ENCODE measurements around the gene C16orf89. TPM values are rescaled to one million over a fixed set of nuclear protein-coding genes. Genes with fewer than 3 reads are reported as not detected.

C16orf89 gene
- total RNA-seq, 1 experiment from 2014 or later, result not detected

DNA sequence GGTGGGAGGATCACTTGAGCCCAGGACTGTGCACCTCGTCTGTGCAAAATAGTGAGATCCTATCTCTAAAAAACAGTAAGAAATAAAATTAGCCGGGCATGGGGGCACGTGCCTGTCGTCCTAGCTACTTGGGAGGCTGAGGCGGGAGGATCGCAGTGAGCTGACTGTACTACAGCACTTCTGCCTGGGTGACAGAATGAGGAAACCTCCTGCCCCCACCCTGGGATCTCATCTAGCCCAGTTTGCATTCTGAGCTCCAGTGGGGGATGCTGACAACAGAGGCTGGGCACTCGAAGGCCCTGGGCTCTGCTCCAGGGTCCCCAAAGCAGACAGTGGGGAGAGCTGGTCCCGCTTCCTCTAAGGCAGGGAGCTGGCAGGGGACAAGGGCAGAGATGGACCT is 39.1 kb downstream of the C16orf89 start:
- Mint-ChIP-seq H3K36me3 (ENCODE audit: insufficient read depth, unreplicated experiment) (no peaks in the 10 kb centered on the region), H3K27ac (ENCODE audit: unreplicated experiment) (no peak overlapping the region), H3K9me3 (ENCODE audit: unreplicated experiment) (no peaks in the 10 kb centered on the region), H3K4me1 (ENCODE audit: low read depth, unreplicated experiment) (no peaks in the 10 kb centered on the region), H3K4me3 (ENCODE audit: unreplicated experiment) (no peak overlapping the region), H3K27me3 (ENCODE audit: insufficient read depth, unreplicated experiment) (no peaks in the 10 kb centered on the region)
- Histone ChIP-seq H3K27me3 (replicated peaks; ENCODE audit: control insufficient read depth, insufficient read depth, low read length) (no peaks in the 10 kb centered on the region), H3K9me3 (no peaks in the 10 kb centered on the region), H3K36me3 (ENCODE audit: control insufficient read depth, insufficient read depth, low read length) (no peaks in the 10 kb centered on the region), H3K4me1 (no peaks in the 10 kb centered on the region), H3K4me3 (ENCODE audit: low read depth, low read length) (no peak overlapping the region)
- CTCF ChIA-PET, result no interaction called here
- intact Hi-C loops (cut with micrococcal nuclease; ENCODE audit: unreplicated experiment), result no loop called here
- no peak for DNase-seq
- POLR2A ChIA-PET, result no interaction called here
- TF ChIP-seq, protein P1, sequence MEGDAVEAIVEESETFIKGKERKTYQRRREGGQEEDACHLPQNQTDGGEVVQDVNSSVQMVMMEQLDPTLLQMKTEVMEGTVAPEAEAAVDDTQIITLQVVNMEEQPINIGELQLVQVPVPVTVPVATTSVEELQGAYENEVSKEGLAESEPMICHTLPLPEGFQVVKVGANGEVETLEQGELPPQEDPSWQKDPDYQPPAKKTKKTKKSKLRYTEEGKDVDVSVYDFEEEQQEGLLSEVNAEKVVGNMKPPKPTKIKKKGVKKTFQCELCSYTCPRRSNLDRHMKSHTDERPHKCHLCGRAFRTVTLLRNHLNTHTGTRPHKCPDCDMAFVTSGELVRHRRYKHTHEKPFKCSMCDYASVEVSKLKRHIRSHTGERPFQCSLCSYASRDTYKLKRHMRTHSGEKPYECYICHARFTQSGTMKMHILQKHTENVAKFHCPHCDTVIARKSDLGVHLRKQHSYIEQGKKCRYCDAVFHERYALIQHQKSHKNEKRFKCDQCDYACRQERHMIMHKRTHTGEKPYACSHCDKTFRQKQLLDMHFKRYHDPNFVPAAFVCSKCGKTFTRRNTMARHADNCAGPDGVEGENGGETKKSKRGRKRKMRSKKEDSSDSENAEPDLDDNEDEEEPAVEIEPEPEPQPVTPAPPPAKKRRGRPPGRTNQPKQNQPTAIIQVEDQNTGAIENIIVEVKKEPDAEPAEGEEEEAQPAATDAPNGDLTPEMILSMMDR (IDR thresholded peaks at IDR 0.05; ENCODE audit: insufficient read depth in 1 of 2, low read depth in 1 of 2, low read length in 1 of 2, severe bottlenecking in 1 of 2, unreplicated experiment in 1 of 2), result no peak
- BruUV-seq (replicated peaks), result no TSS peak

DNA sequence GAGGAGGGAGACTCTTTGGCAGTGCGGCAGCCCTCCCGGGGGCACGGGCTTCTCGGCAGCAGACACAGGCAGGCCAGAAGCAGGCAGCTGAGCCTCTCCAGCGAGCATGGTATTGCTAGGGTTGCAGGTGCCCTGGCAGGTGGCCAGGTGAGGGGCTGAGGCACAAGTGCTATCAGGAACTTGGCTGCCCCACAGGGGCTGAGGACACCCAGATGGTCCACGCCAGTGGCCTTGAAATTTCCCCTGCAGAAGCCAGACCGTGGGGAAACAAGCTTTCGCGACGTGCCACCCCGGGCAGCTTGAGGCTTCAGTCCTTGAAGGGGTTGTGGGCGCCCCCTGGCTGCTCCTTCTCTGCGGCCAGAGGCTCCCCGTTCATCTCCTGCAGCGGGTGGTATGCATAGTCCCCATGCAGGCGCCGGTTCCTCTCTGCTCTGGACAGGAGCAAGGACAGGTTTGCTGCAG is 40.6 kb downstream of the C16orf89 start:
- Histone ChIP-seq H3K4me3 (ENCODE audit: low read depth, low read length) (no peak overlapping the region), H3K36me3 (ENCODE audit: control insufficient read depth, insufficient read depth, low read length) (no peaks in the 10 kb centered on the region), H3K27me3 (replicated peaks; ENCODE audit: control insufficient read depth, insufficient read depth, low read length) (no peaks in the 10 kb centered on the region), H3K9me3 (no peaks in the 10 kb centered on the region), H3K4me1 (no peaks in the 10 kb centered on the region)
- Mint-ChIP-seq H3K4me3 (ENCODE audit: unreplicated experiment) (no peak overlapping the region), H3K36me3 (ENCODE audit: insufficient read depth, unreplicated experiment) (no peaks in the 10 kb centered on the region), H3K4me1 (ENCODE audit: low read depth, unreplicated experiment) (no peaks in the 10 kb centered on the region), H3K9me3 (ENCODE audit: unreplicated experiment) (no peaks in the 10 kb centered on the region), H3K27ac (ENCODE audit: unreplicated experiment) (no peak overlapping the region), H3K27me3 (ENCODE audit: insufficient read depth, unreplicated experiment) (no peaks in the 10 kb centered on the region)
- CTCF ChIA-PET, result interaction anchor here (0.6 kb wide), 1 partner anchor 18 kb away, joined by 3 read pairs; no protein-coding TSS in a partner anchor
- intact Hi-C loops (cut with micrococcal nuclease; ENCODE audit: unreplicated experiment), result no loop called here
- peak in 1 of 2 experiments; percentile 17 for DNase-seq
- BruUV-seq (replicated peaks), result no TSS peak
- TF ChIP-seq, protein P1 (IDR thresholded peaks at IDR 0.05; ENCODE audit: insufficient read depth in 1 of 2, low read depth in 1 of 2, low read length in 1 of 2, severe bottlenecking in 1 of 2, unreplicated experiment in 1 of 2), result peak; percentile 26 to 36
- POLR2A ChIA-PET, result no interaction called here

DNA sequence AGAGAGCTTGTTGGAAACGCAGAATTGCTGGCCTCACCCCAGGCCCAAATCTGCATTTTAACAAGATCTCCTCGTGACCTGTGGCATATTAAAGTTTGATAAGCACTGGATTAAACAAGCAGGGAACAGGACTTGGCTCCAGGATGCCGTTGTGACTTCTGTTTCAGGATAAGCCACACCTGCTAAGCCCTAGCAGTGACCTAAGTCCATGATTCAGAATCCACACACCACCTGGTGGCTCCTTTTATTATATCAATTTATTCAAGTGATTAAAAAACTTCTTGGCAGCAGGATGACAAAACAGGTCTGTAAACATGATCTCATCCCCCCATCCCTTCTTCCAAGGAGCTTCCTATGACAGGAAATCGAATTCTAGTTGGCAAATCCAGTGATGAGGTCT is 41.1 kb downstream of the C16orf89 start:
- CTCF ChIA-PET, result no interaction called here
- no peak overlapping the region for H3K27ac Mint-ChIP-seq (ENCODE audit: unreplicated experiment)
- TF ChIP-seq, protein P1 (IDR thresholded peaks at IDR 0.05; ENCODE audit: insufficient read depth in 1 of 2, low read depth in 1 of 2, low read length in 1 of 2, severe bottlenecking in 1 of 2, unreplicated experiment in 1 of 2), result no peak
- no peaks in the 10 kb centered on the region for H3K9me3 Mint-ChIP-seq (ENCODE audit: unreplicated experiment)
- Histone ChIP-seq H3K36me3 (ENCODE audit: control insufficient read depth, insufficient read depth, low read length) (no peaks in the 10 kb centered on the region), H3K9me3 (no peaks in the 10 kb centered on the region), H3K27me3 (replicated peaks; ENCODE audit: control insufficient read depth, insufficient read depth, low read length) (no peaks in the 10 kb centered on the region), H3K4me1 (no peaks in the 10 kb centered on the region), H3K4me3 (ENCODE audit: low read depth, low read length) (no peak overlapping the region)
- no TSS peak for BruUV-seq (replicated peaks)
- POLR2A ChIA-PET, result no interaction called here
- intact Hi-C loops (cut with micrococcal nuclease; ENCODE audit: unreplicated experiment), result loop anchor here (5.0 kb wide), 1 partner anchor 67 kb away; the partner anchor contains the start of gene SEC14L5
- no peaks in the 10 kb centered on the region for H3K27me3 Mint-ChIP-seq (ENCODE audit: insufficient read depth, unreplicated experiment)
- H3K4me1 Mint-ChIP-seq (ENCODE audit: low read depth, unreplicated experiment), result no peaks in the 10 kb centered on the region
- H3K36me3 Mint-ChIP-seq (ENCODE audit: insufficient read depth, unreplicated experiment), result no peaks in the 10 kb centered on the region
- peak in 1 of 2 experiments; percentile 16 for DNase-seq
- no peak overlapping the region for H3K4me3 Mint-ChIP-seq (ENCODE audit: unreplicated experiment)
